Measurements from ENCODE around the gene PRDX6.

DNA sequence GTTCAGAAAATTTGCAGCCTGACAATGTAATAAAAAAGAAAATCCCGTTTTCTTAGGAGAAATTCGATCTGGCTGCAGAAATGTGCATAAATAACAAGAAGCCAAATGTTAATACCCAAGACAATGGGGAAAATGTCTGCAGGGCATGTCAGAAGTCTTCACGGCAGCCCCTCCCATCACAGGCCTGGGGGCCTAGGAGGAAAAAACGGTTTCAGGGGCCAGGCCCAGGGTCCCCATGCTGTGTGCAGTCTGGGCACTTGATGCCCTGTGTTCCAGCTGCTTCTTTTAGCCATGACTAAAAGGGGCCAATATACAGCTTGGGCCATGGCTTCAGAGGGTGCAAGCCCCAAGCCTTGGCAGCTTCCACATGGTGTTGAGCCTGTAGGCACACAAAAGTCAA, 6.5 kb upstream of the PRDX6 start:
- TF ChIP-seq MAX (IDR thresholded peaks at IDR 0.05; ENCODE audit: insufficient read depth, insufficient read length) = no peak
- no peak for TF ChIP-seq CTCF (IDR thresholded peaks at IDR 0.05; ENCODE audit: extremely low read depth in 1 of 2, insufficient read depth in 1 of 2, low read depth in 1 of 2, low read length in 2 of 2)
